EL (cell line): Measurements from ENCODE around the gene CLDN12.

ENCODE experiments used
- DNase-seq: peaks from one replicate; pipeline ENCODE4 v3.0.0-alpha.2; 2016

CLDN12 gene

GRCh38 chr7:90445633-90446032 is 42.4 kb downstream of the CLDN12 start:
- no peak for DNase-seq

DNA sequence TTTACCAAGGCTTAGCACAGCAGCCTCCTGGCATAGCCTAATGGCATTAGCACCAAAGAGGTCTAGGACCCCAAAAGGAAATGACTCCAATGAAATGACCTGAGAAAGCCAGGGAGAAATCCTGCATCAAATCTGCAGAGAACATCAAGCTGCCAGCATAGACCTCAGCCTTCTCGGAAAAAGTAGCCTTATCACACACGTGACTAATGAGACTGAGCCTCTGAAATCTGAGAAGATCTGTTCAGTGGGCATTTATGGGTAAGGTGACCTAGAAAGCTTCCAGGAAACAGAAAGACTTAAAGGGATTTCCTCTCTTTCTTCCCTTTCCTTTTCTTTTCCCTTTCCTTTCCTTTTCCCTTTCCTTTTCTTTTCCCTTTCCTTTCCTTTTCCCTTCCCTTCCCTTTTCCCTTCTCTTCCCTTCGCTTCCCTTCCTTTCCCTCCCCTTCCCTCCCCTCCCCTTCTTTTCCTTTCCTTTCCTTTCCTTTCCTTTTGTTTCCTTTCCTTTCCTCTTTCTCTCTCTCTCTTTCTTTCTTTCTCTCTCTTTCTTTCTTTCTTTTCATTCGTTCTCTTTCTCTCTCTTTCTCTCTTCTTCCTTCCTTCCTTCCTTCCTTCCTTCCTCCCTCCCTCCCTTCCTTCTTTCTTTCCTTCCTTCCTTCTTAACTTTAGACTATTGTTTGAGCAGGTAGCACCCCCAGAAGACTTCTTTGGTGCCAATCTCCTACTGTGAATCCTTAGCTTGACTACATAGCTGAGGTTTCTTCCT is 43.1 kb downstream of the CLDN12 start:
- DNase-seq: no peak

- no peak for DNase-seq
Measured at GRCh38 chr7:90453259-90453891, 50.1 kb downstream of the CLDN12 start.

DNA sequence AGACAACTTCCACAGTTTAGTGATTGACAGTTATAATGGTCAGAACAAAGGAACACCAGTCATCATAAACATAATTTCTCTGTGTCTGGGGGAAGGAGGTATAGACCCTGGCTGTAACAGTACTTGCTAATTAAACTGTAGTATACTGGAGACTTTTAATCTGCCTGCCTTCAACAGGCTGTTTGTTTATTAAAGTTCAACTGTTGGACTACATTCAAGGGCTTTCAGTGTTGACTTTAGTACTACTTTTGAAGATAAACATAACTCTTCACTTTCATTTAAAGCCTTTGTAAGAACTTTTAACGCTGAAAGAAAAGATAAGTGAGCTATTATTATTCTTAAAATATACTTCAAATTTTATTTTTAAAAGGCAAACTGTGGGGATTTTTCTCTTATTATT is 50.7 kb downstream of the CLDN12 start:
- no peak for DNase-seq

- DNase-seq: peak; percentile 53
Measured at GRCh38 chr7:90455163-90456030, 52.1 kb downstream of the CLDN12 start.

GRCh38 chr7:90458104-90458503 is 54.8 kb downstream of the CLDN12 start:
- no peak for DNase-seq

DNA sequence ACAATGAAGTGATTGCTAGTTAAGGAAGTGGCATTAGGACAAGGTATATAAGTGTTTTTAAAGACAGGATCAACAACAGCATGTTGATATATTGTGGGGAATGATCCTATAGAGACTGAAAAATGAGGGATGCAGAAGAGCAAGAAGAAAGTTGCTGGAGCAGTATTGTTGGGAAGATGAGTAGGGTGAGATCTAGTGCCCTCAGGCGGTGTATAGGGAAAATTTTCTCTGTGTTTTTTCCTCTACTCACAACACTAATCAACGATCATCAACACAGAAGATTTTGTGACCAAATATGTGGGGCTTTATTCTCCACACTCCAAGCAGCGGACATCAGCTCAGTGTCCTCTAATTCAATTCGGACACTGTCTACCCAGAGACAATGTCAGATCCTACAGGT is 56.6 kb downstream of the CLDN12 start:
- no peak for DNase-seq

DNA sequence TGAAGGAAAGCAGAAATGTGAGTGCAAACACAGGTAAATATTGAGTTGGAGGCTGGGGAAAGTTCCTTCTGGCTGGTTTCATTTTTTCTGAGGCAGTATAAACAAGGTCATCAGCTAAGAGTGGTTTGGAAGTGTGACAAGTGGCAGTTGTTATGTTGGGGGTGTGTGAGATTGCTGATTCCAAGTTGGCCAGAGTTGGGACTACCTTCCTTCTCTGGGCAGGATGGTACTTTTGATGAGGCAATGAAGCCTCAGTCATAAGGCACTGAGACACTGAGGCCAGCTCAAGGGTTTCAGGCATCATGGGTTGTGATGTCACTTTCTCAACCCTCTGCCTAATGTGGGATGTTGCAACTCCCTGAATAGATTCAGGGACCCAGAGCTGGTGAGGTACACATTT is 58.0 kb downstream of the CLDN12 start:
- DNase-seq: no peak

GRCh38 chr7:90463151-90463628 is 59.9 kb downstream of the CLDN12 start:
- DNase-seq: peak; percentile 20
